Osteoblast (primary cell): ENCODE data around the gene KDF1. TPM values are rescaled to one million over a fixed set of nuclear protein-coding genes. Genes with fewer than 3 reads are reported as not detected.

Experiments
- DNase-seq: peaks from one replicate; pipeline ENCODE4 v3.0.0; 2011; ENCODE audit warnings: low spot score, mixed read lengths; ENCODE audit not compliant: insufficient read length; ENCODE audit errors: missing footprints
- H2AFZ ChIP-seq: 2 replicates; pipeline ENCODE4 v1.6.0; 2011; ENCODE audit warnings: mild to moderate bottlenecking, low read length
- H3K27ac ChIP-seq: 2 replicates; pipeline ENCODE4 v1.5.1; 2011; ENCODE audit warnings: mild to moderate bottlenecking, low read depth, low read length, moderate library complexity
- H3K27me3 ChIP-seq: 2 replicates; pipeline ENCODE4 v1.6.0; 2012; ENCODE audit warnings: mild to moderate bottlenecking, control low read depth, inconsistent platforms, low read length, moderate library complexity; ENCODE audit not compliant: insufficient read depth
- H3K36me3 ChIP-seq: 2 replicates; pipeline ENCODE4 v1.5.1; 2011; ENCODE audit warnings: mild to moderate bottlenecking, low read length, control low read depth, moderate library complexity; ENCODE audit not compliant: insufficient read depth
- H3K4me1 ChIP-seq: 2 replicates; pipeline ENCODE4 v1.5.1; 2011; ENCODE audit warnings: mild to moderate bottlenecking, low read length, control low read depth, moderate library complexity; ENCODE audit not compliant: insufficient read depth
- H3K4me2 ChIP-seq: 2 replicates; pipeline ENCODE4 v1.6.0; 2011; ENCODE audit warnings: mild to moderate bottlenecking, low read length; ENCODE audit not compliant: insufficient read depth
- H3K4me3 ChIP-seq: fragments of 200-600 bp; sonication (generic); 3 replicates; pipeline ENCODE4 v1.5.1; 2012; ENCODE audit warnings: mild to moderate bottlenecking, low read length, inconsistent platforms; ENCODE audit not compliant: insufficient read depth
- H3K79me2 ChIP-seq: 2 replicates; pipeline ENCODE4 v1.6.0; 2012; ENCODE audit warnings: mild to moderate bottlenecking, low read length, control low read depth, inconsistent platforms; ENCODE audit not compliant: insufficient read depth
- H3K9me3 ChIP-seq: 2 replicates; pipeline ENCODE4 v1.5.1; 2011; ENCODE audit warnings: low read depth, low read length, control low read depth
- H4K20me1 ChIP-seq: 2 replicates; pipeline ENCODE4 v1.6.0; 2012; ENCODE audit warnings: mild to moderate bottlenecking, low read length, control low read depth; ENCODE audit not compliant: insufficient read depth
- CTCF ChIP-seq: IDR thresholded peaks from 2 replicates; pipeline ENCODE4 v1.5.1; 2011; ENCODE audit warnings: mild to moderate bottlenecking, low read depth, low read length, moderate library complexity; ENCODE audit errors: extremely low read depth
- total RNA-seq: library from RNA; depleted of rRNA; stranded (reverse); fragments of >200 nt; gene quantifications from 2 replicates; pipeline ENCODE4 v1.2.3, GENCODE V29; 2012

Gene KDF1, protein sequence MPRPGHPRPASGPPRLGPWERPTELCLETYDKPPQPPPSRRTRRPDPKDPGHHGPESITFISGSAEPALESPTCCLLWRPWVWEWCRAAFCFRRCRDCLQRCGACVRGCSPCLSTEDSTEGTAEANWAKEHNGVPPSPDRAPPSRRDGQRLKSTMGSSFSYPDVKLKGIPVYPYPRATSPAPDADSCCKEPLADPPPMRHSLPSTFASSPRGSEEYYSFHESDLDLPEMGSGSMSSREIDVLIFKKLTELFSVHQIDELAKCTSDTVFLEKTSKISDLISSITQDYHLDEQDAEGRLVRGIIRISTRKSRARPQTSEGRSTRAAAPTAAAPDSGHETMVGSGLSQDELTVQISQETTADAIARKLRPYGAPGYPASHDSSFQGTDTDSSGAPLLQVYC
- not detected in 2 replicates for total RNA-seq

GRCh38 chr1:26959722-26960624, at the start of gene KDF1:
KDF1 (minus strand) TSS chr1:26960468; CDS start chr1:26952380, 8,088 bp downstream.
- Histone ChIP-seq H2AFZ (no peak within 1 kb of the TSS), H3K36me3 (no peaks in the 10 kb centered on the region), H3K4me3 (no peak within 1 kb of the TSS), H3K27ac (no peak within 1 kb of the TSS), H3K9me3 (peaks cover 4% of the 10 kb centered on the region), H3K79me2 (no peaks in the 10 kb centered on the region), H3K27me3 (peaks cover 49% of the 10 kb centered on the region), H4K20me1 (no peaks in the 10 kb centered on the region), H3K4me2 (no peak within 1 kb of the TSS), H3K4me1 (peaks cover 4% of the 10 kb centered on the region)
- DNase-seq, result no peak
- TF ChIP-seq CTCF, result no peak

- Histone ChIP-seq H3K4me2 (no peak overlapping the region), H2AFZ (no peak overlapping the region), H3K27me3 (no peaks in the 10 kb centered on the region), H3K79me2 (no peaks in the 10 kb centered on the region), H3K27ac (no peak overlapping the region), H3K4me1 (peaks cover 41% of the 10 kb centered on the region), H4K20me1 (no peaks in the 10 kb centered on the region), H3K4me3 (no peak overlapping the region), H3K36me3 (no peaks in the 10 kb centered on the region), H3K9me3 (no peaks in the 10 kb centered on the region)
- no peak for TF ChIP-seq CTCF
- DNase-seq, result peak; percentile 85
Measured at GRCh38 chr1:27009601-27010197, 49.4 kb upstream of the KDF1 start.

DNA sequence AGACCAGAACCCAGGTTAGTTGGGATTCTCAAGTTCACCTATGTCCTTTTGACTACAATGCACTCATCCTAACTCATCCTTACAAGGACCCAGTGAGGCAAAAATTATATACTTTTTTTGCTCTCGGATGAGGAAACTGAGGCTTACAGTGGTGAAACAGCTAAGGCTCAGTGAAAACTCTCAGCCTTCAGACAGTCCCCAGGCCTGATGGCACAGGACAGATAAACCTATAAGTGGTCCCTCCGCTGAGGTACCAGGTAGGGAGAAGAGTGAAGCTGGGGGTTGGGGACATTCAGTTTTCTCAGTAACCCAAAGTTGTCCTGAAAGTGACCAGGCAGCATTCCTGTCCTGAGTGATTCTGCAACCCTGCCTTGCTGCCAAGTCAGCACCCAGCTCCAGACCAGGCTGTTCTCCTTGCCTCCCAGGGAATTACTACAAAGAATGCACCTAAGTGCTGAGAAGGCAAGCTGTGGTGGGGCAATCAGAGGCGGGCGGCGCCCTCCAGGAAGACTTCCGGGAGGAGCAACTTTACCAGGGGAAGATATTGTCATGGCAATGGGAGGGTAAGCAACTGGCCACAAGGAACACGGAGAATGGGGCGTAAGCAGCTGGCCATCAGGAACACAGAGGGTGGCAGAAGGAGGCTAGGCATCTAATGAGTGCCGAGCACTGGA, 47.8 kb upstream of the KDF1 start:
- no peaks in the 10 kb centered on the region for H3K9me3 ChIP-seq
- peak; percentile 77 for DNase-seq
- H3K4me3 ChIP-seq, result no peak overlapping the region
- no peaks in the 10 kb centered on the region for H4K20me1 ChIP-seq
- H3K4me1 ChIP-seq, result peaks cover 49% of the 10 kb centered on the region
- no peak overlapping the region for H2AFZ ChIP-seq
- no peaks in the 10 kb centered on the region for H3K79me2 ChIP-seq
- H3K27me3 ChIP-seq, result no peaks in the 10 kb centered on the region
- no peak overlapping the region for H3K4me2 ChIP-seq
- no peak for TF ChIP-seq CTCF
- H3K27ac ChIP-seq, result no peak overlapping the region
- H3K36me3 ChIP-seq, result no peaks in the 10 kb centered on the region
